Epidermal melanocyte (primary cell): Measurements from ENCODE around the gene ALDH8A1.
"Not testable (repeated sequence)": the region's sequence is repeated elsewhere in the genome, so short reads cannot be mapped to it uniquely, and the experiment has no call there.

Source experiments
- DNase-seq: peaks from one replicate; pipeline ENCODE4 v3.0.0; 2011; ENCODE audit warnings: low spot score; ENCODE audit not compliant: insufficient read length

The ALDH8A1 gene

GRCh38 chr6:134911547-134911946 is 38.4 kb downstream of the ALDH8A1 start:
- no peak for DNase-seq

GRCh38 chr6:134910593-134910935 is 39.3 kb downstream of the ALDH8A1 start:
- DNase-seq, result no peak

GRCh38 chr6:134909701-134910592 is 40.0 kb downstream of the ALDH8A1 start:
- DNase-seq, result no peak

GRCh38 chr6:134908906-134909516 is 40.9 kb downstream of the ALDH8A1 start:
- DNase-seq, result peak; percentile 28

- not testable (repeated sequence) for DNase-seq
These were observed 45.2 kb downstream of the ALDH8A1 start for GRCh38 chr6:134904731-134905130.

- DNase-seq, result no peak
These were observed 46.5 kb downstream of the ALDH8A1 start for GRCh38 chr6:134903448-134903847.

GRCh38 chr6:134902936-134903335 is 47.0 kb downstream of the ALDH8A1 start:
- DNase-seq, result no peak

- DNase-seq, result no peak
These were observed 47.6 kb downstream of the ALDH8A1 start for GRCh38 chr6:134902074-134902861.

GRCh38 chr6:134898575-134898974 is 51.3 kb downstream of the ALDH8A1 start:
- no peak for DNase-seq

GRCh38 chr6:134898166-134898565 is 51.7 kb downstream of the ALDH8A1 start:
- not testable (repeated sequence) for DNase-seq

GRCh38 chr6:134896910-134897309 is 53.0 kb downstream of the ALDH8A1 start:
- no peak for DNase-seq

GRCh38 chr6:134894800-134895199 is 55.1 kb downstream of the ALDH8A1 start:
- DNase-seq, result no peak

GRCh38 chr6:134892362-134892761 is 57.5 kb downstream of the ALDH8A1 start:
- DNase-seq, result no peak

GRCh38 chr6:134891633-134892032 is 58.3 kb downstream of the ALDH8A1 start:
- no peak for DNase-seq

- no peak for DNase-seq
These were observed 61.6 kb downstream of the ALDH8A1 start for GRCh38 chr6:134888316-134888715.

GRCh38 chr6:134884752-134885151 is 65.1 kb downstream of the ALDH8A1 start:
- no peak for DNase-seq

- no peak for DNase-seq
These were observed 66.6 kb downstream of the ALDH8A1 start for GRCh38 chr6:134883314-134883713.

- DNase-seq, result peak; percentile 58
These were observed 67.4 kb downstream of the ALDH8A1 start for GRCh38 chr6:134882426-134883038.

GRCh38 chr6:134880487-134881190 is 69.3 kb downstream of the ALDH8A1 start:
- DNase-seq, result no peak

GRCh38 chr6:134878136-134878535 is 71.8 kb downstream of the ALDH8A1 start:
- no peak for DNase-seq

GRCh38 chr6:134875367-134875766 is 74.5 kb downstream of the ALDH8A1 start:
- no peak for DNase-seq
